MM.1S (cell line): Measurements from ENCODE around the gene HIGD1B.

Source experiments
- EZH2 ChIP-seq: fragments of 300-600 bp; sonication (generic); optimal IDR thresholded peaks from 2 replicates; pipeline ENCODE3; 2017; ENCODE audit warnings: low read depth, mild to moderate bottlenecking, antibody characterized with exemption, low read length, mixed read lengths
- TF ChIP-seq, protein P1 (sequence below): fragments of 300-600 bp; sonication (generic); IDR thresholded peaks from 2 replicates; pipeline ENCODE4 v1.5.1; 2016; ENCODE audit warnings: antibody characterized with exemption, low read length, mixed read lengths

DNA sequence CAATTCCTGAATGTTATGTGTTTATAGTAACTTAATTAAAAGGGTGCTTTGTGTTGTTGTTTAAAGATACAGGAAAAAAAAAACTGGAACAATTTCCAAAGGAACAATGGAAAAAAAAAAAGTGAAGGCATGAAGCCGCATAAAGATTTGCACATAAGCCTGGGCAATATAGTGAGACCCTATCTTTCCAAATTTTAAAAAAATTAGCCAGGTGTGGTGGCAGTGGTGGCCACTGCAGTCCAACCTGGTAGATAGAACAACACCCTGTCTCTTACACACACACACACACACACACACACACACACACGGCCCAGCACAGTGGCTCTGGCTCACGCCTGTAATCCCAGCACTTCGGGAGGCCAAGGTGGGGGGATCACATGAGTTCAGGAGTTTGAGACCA lies 39.5 kb upstream of the HIGD1B start:
- TF ChIP-seq, protein P1, sequence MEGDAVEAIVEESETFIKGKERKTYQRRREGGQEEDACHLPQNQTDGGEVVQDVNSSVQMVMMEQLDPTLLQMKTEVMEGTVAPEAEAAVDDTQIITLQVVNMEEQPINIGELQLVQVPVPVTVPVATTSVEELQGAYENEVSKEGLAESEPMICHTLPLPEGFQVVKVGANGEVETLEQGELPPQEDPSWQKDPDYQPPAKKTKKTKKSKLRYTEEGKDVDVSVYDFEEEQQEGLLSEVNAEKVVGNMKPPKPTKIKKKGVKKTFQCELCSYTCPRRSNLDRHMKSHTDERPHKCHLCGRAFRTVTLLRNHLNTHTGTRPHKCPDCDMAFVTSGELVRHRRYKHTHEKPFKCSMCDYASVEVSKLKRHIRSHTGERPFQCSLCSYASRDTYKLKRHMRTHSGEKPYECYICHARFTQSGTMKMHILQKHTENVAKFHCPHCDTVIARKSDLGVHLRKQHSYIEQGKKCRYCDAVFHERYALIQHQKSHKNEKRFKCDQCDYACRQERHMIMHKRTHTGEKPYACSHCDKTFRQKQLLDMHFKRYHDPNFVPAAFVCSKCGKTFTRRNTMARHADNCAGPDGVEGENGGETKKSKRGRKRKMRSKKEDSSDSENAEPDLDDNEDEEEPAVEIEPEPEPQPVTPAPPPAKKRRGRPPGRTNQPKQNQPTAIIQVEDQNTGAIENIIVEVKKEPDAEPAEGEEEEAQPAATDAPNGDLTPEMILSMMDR, result no peak
- no peak for TF ChIP-seq EZH2
